GM21723 (cell line): Measurements from ENCODE around the gene GALT.

Source experiments
- ATAC-seq: cut with Tn5 transposase; IDR thresholded peaks from one replicate; pipeline ENCODE4 v1.9.1; 2021; ENCODE audit warnings: mild to moderate bottlenecking, moderate library complexity; ENCODE audit not compliant: unreplicated experiment

The GALT gene

DNA sequence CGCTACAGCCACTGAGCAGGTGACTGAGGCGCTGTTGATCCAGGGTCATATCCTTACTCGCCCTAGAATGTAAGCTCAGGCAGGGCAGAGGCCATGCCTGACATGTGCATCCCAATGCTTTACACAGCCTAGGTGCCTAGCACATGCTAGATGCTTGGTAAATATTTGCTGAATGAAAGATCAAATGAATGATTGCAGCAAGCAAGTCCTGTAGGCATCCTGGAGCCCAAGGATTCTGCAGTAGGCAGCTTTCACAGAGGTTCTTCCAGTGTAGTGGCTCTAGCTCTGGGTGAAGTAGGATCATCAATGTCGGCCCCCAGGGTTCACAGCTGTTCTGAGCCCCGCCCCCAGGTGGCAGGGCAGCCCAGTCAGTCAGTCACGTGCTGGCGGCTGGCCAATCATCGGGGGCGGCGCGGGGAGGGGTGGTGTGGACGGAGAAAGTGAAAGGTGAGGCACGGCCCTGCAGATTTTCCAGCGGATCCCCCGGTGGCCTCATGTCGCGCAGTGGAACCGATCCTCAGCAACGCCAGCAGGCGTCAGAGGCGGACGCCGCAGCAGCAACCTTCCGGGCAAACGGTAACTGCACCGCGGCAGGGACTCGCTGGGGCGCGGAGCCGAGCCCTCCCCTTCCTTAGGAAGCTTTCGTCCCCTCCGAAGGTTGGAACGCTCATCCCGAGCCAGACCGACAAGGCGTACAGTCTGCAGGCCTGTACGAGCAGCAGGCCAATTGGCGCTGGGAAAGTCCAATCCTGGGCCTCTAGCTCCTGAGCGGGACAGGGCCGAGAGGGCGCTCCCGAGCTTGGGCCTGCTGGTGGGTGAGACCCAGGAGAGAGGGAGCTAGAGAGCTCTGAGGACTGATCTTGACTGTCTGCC, at the start of gene GALT:
Gene GALT, plus strand, starts transcription at position 465 of the 873 bp plus-strand sequence. Its CDS starts 30 bp downstream, at position 495.
- ATAC-seq = peak; percentile 89

DNA sequence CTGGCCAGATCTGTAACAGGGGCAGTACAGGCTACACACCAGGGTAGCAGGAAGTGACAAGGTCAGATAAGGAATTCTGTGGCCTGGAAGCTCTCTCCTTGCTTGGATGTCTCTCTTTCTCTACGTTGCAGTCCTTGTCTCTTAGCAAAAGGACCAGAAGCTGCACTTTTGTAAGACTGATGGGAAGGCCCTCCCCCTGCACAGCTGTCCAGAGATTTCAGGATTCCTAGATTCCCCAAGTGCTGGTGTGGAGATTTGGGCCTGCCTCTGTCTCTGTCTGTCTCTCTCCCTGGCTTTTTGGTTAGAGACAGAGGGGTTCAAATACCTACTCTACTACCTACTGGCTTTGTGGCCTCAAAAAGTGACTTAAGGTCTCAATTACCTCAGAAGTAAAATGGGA, 46.9 kb upstream of the GALT start:
- ATAC-seq = no peak

DNA sequence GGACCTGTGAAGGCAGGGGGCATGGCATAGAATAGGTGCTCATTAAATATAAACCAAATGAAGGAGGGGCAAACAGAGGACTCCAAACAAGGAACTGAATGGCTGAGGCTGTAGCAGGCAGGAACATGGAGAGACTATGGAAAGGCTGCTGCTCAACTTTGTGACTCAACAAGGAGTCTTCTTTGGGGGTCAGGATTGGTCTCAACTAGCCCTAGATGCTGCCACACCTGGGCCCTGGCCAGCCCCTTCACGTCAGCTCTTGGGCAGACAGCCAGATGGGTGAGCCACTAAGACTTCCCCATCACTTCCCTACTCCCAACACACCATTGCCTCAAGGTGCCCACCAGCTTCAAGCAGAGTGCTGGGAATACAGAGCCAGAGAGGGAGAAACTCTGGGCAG, 45.6 kb upstream of the GALT start:
- no peak for ATAC-seq

DNA sequence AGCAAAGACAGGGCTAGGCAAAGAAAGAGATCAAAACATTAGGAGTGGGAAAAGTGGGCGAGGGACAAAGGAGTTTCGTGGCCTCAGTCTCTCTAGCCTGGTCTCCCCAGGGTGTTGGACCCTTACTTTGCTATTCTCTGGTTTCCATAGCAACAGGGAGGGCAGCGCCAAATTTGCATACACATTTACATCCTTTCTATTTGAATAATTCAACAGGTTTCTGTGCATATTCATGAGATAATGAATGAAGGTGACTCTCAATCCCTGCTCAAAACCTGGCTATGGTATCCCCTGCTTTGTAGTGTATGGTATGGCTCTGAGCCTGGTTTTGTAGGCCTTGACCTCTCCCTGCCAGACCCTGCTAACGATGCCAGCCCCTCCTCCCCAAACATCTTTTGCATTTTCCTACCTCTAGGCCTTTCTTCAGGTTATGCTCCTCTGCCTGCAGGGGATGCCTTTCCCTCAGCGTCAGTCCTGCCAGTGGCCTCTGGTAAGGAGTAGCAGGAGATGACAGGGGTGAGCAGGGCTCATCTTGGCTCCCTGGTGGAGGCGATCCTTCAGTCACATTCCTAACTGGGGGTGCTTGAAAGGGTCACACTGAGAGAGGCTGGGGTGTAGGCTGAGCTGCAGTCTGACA, 44.4 kb upstream of the GALT start:
- no peak for ATAC-seq

DNA sequence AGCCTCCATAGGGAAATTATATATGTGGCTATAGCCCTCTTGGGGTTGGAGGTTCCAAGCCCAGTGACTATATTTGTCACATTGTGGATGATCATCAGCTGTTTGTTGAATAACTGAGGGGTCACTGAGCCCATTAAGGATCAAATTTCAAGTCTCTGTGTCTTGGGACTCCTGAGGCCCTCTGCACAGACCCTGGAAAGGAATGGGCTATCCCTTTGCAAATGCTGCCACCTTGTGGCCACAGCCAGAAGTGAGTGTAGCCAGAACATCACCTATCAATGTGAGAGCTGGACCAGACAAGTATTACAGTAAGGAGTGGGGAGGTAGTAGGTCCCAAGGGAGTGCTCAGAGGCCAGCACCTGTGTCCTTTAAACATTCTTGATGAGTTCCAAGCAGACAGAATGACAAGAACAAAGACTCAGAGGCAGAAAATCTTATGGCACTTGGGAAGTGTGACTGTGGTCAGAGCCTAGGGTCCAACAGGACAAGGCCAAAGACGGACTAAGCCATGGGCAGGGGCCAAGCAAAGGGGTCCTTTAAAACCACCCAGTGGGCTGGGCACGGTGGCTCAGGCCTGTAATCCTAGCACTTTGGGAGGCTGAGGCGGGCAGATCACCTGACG, 42.8 kb upstream of the GALT start:
- peak; percentile 86 for ATAC-seq

DNA sequence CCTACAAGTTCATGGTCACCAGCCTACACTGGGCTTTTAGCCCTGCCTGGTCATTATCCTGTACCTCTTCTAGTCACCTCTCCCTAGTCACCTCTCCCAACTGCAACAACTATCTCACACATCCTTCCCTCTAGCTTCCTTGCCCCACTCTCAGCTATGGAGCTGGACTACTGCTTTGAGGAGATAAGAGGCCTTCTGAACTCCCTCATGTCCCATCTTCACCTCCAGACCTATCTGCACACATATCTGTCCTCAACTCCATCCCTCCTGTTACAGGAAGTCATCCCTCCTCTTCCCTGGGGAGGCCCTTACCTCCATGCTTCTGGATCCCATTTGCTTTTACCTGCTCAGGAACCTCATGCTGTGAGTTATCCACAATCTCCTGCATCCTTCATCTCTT, 40.3 kb upstream of the GALT start:
- no peak for ATAC-seq

DNA sequence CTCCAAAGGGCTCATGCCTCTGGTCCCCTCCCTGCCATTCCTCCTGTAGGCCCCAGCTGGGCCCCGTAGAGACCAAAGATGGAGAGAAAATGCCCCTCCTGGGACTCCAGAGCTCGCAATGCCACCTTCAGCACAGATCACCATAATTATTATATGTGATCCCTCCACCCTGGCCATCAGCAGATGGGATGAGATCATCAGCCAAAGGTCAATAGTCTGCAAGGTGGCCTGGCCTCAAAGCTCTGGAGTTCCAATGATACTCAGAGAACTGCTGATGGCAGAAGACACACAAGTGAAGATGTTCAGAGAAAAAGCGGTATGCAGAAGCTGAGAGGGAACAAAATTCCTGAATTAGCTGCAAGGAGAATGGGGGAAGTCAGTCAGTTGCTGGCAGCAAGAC, 39.6 kb upstream of the GALT start:
- ATAC-seq = no peak

DNA sequence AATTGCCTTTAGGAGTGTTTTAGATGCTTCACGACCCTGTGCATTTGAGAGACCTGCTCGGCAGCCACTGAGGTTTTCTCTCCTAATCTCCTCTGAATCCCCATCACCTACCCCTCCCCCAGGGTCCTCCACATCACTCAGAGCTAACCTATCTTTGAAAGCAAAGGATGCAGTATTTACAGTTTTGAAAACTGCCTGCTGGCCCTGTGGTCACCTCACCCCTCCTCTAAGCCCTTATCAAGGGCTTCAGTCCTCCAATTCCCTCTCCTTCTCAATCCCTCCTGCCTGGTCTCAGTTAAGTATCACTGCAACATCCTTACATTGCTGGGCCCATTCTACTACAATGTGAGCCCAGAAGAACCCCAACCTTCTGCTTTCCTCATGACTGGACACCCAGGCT, 39.1 kb upstream of the GALT start:
- no peak for ATAC-seq

DNA sequence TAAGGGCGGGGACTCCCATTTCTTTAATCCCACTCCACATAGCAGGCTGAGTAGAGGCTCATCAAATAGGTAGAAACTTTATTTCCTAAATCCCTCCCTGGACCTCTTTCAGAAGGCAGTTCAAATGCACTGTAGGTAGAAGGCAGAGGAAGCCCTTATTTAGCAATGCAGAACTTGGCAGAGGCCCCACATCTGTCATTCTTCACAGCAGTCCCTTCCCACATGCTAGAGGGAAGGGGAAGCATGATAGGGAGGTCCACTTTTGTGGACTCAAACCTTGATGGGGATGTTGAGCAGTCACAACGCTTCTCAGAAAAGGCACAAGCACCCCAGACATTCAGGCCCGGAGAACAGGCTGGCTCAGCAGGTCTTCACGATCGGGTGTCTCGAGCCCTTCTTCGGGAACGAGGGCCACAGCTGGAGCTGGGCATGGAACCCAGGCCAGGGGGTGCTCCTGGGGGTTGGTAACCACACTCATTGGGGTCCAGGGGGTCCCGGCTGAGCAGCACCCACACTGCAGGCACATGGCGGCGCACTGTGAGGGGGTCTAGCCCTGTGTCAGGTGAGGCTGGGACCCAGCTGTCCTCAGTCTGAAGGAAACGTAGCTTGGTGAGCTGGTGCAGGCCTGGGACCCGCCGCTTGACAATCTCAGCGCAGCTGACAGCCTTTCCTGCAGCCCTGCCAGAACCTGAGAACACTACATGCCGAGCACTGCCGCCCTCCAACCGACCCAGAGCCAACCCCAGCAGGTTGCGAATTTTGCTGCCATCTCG, 35.9 kb upstream of the GALT start:
- ATAC-seq = no peak

DNA sequence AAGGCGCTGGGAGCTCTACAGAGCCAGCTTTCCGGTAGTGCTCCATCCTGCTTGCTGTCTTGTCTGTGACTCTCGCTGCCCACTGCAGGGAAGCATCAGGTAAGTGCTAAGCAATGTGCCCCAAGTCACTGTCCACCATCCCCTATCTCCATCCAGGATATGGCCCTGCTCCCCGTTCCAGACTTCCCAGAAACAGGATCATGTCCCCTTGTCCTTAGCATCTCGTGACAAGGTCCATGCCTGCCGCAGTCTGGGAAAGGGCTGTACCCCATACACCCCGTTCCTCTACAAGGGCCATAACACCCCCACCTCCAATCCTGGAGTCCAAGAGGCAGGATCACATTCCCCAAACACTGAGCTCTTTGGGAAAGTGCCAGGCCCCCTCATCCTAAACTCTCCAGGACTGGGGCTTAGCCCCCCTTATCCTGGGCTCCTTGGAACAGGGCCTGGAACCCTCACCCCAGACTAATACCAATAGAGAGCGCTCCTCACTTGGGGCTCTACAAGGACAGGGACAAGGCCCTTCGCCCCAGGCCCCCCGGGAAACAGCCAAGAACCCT, 35.1 kb upstream of the GALT start:
- ATAC-seq = peak; percentile 15

DNA sequence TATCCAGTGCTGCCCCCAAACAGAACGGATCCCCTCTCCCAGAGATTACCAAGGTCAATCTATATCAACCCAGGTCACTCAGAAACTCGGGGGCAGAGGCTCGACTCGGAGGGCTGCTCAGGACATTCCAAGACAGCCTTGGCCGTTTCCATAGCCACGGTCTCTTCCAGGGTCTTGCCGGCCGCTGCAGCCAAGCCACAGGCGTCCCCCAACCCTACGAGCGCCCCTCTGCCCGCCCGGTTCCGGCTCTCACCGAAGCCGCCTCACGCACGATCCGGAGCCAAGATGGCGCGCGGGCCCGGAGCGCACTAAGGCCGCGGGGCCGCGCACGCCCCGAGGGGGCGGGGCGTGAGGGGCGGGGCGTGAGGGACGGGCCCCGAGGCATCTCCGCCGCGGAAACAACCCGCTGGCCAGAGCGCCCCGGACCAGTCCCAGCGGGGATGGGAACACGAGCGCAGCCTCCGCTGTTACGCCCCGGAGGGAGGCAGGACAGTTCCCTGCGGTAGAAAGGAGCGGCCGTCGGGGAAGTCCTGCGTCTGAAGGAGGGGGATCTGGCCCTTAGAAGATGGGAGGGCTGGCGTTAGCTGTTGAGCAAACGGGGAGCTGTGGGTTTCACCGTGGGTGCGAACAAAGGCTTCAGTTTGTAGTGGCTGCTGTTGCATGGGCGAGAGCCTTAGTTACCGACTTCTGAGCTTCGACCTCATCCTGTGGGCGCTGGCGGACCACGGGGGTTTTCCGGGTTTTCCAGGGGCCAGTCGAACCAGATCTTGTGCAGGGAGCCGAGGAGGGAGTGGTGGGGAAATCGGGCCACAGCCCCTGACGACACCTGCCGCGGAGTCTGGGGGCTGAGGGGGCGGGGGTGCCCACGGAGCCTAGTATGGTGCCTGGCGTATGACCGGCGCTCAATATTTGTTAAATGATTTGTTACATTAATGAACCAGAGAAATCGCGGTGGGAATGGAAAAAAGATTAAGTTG, 34.4 kb upstream of the GALT start, which contains the start of gene RPP25L:
Gene RPP25L, minus strand, starts transcription at position 287 of the 977 bp plus-strand sequence. CDS start 801 bp downstream, outside the sequence.
- peak; percentile 93 for ATAC-seq

DNA sequence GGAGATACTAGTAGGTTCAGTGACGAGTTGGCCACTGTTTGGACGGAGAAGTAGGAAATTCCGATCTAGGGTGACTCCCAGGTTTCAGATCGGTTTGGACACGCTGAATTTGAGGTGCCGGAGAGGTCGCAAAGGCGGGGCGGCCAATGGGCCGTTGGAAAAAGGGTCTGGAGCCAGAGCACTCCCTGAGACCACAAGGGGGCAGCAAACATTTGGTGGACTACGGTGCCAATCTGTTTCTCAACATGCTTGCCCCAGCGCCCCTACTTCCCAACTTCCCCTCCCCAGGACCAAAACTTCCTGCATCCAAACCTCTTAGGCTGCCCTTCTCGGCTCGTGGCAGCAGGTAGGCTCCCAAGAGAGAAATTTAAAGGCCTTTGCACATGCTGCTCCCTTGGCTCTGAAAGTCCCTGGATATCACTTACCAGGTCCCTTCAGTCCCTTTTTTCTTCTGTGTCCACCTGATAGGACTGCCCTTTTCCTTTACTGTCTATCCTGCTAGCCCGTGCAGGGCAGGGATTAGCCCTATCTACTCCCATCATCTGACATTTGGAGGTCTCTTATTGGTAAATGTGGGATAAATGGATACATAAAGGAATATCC, 33.6 kb upstream of the GALT start:
- peak; percentile 49 for ATAC-seq

DNA sequence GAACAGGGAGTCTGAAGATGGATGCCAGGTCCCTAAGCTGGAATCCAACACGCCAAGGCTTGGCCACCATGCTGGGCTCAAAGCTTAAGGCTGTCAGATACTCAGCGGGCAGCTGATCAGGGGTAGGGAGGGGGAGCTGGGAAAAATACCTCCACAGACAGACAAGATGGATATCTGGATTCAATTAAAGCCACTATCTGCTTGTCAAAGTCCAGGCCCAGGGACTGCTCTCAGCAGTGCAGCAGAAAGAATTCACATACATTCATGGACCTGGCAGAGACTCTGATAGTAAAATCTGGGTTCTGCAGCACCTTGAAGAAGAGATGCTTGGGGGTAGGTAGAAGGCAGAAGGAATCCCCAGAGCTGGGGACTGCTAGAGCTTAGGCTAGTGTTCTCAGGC, 31.3 kb upstream of the GALT start:
- no peak for ATAC-seq

DNA sequence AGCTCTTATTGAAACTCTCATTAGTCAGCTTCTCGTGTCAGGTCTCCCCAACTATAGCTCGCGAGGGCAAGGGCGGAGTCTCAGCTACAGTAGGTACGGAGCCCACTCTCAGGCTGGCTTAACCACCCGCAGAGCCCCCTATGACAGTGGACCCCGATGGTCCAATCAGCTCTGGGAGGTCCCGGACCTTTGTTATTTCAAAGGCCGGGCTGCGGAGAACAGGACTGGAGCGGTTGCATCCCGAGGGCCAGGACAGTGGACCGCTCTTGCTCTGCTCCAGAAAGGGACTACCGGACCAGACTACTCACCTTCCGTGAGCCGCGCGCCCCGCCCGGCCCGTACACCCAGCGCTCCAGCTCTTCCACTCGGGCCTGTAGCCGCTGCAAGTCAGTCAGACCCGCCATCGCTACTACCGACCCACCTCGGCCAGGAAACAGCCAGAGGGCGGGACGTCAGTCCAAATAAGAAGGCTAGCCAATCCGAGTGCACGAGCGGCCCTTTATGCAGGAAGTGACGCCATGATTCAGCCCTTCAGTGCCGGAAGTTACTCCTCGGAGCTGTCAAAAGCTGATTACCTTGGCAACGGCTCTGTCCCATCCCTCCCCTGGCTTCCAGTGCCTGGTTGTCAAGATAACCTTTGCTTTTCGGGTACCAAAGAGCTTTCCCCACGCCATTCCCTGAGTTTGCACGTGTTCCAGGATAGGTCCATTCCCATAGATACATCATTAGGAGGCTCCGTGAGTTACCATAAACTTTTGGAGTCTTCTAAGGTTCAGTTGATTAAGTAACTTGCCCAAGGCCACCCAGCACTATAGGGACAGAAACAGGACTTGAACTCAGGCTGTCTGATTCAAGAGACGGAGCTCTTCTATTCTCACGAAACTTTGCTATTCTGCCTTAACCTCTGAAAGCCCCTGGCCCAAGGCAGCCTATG, 26.1 kb upstream of the GALT start, which contains the start of gene DCTN3:
Gene DCTN3, minus strand, starts transcription at position 435 of the 934 bp plus-strand sequence. Its CDS starts 31 bp downstream, at position 404.
- ATAC-seq = peak; percentile 99

DNA sequence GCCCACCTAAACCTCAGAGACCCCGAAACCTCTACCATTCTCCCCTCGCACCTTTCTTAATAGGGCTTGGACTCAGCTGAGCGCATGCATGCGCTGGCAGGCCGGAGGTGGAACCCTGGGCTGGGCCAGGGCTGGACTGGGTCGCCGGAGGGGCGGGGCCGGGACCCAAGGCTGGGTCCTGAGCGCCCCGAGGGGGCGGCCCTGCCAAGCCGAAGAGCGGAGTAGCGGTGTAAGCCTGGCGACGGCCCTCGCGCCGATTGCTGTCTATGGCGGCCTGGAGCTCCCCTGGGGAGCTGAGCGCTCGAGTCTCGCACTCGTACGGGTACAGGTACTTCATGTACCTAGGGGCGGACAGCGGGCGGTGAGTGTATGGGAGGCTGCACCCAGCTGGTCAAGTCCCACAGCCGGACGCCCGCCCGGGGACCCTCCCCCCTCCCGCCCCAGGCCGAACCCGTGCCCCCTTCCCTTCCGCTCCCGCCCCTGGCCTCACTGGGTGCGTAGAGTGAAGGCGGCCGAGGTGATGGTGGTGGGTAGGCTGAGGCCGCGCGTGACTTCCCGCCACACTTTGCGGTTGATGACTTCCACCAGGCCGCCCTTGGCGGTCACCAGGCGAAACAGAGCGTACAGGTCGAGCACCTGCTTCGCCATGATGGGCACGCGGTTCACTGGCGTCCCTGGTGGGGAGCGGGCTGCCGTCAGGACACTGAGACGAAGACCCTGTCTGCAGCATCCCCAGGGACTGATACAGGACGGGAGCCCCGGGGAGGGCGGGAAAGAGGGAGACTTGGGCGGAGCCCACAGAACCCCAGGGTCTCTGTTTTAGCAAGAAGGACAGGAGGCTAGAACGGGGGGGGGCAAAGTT, 22.9 kb upstream of the GALT start:
- ATAC-seq = no peak

DNA sequence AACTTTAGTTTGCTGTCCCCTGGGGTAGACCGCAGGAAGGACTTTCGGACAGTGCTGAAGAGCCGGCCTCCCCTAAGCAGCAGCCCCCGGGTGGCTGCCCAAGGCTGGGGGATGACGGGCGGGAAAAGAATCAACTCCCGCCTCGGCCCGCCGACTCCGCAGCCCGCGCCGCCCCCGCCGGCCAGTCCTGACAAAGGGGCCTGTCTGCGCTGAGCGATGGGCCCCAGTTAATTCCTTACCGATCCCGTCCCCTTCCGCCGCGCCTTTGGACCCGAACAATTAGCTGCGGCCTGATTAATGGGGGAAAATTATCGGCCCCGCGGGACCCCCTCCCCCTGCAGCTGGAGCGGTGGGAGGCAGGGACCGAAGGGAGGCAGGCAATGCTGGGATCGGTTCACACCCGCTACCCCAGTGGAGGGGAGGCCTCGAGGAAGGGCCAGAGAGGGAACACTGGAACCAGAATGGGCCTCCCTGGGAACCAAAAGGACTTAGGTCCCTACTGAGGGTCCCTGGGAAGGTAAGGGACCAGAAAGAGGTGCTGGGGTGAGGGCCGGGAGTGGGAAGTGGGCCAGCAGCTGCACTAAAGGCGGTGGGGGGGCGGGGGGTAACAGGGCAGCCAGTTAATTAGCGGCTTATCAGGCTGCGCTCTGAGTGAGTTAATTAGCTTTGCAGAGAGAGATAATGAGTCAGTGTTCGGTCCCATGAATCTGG, 21.8 kb upstream of the GALT start:
- ATAC-seq = no peak

DNA sequence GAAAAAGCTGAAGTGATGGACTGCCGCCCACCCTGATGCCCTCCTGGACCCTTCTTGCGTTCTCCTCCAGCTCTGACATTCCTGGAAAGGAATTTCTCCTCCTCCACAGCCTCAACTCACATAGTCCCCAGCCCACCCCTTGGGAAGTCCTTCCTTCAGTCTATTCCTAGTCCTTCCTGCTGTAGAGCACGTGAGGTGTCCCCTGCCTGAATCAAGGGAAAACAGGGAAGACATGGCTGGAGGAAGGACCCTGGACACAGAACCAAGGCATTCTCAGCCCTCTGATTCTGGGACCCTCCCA, 21.3 kb upstream of the GALT start:
- ATAC-seq = no peak
